GM18511 (cell line): Measurements from ENCODE around the gene IDH3B.

Source experiments
- ATAC-seq: cut with Tn5 transposase; IDR thresholded peaks from one replicate; pipeline ENCODE4 v1.9.1; 2021; ENCODE audit warnings: mild to moderate bottlenecking, moderate library complexity; ENCODE audit not compliant: unreplicated experiment

The IDH3B gene

DNA sequence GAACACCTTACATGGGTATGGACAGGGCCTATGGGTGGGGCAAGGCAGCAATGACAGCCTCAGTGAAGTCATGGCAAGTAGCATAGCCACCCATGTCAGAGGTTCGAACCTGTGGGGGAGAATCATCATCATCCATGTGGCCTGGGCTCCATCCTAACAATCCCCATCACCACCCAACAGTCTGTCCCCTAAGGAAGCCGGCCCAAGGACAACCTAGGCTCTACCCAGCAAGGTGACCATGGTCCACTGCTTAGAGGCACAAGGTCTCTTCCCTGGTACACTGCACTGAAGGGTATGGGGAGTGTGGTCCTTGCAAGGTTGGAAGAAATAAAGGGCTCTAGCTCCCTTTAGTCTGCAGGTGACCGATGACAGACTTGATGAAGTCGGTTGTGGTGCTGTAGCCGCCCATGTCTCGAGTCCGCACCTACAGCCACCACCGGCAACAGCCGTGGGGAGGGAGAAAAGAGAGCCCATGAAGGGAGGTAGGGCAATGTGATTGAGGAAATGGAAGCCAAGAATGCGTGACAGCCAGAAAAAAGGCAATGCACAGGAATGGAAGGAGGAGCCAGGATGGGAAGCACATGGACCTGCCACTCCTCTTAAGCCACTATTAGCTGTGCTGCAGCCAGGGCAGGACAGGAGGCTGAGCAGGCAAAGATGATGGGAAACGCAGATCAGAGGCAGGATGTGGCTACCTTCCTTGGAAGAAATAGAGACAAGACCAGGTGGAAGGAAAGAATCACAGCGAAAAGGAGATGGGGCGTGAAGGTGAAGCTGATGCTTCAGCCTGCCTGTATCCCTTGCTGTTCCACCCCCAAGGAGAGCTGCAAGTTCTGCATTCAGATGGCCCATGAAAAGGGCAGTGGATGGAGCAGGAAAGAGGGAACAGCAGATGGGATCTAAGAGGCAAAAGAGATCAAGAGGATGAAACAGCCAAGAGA is 5.3 kb downstream of the IDH3B start:
- ATAC-seq = no peak

- no peak for ATAC-seq
These were observed 6.3 kb downstream of the IDH3B start for GRCh38 chr20:2657674-2658073.

GRCh38 chr20:2657241-2657640 is 6.8 kb downstream of the IDH3B start:
- no peak for ATAC-seq

GRCh38 chr20:2656471-2657117 is 7.4 kb downstream of the IDH3B start:
- no peak for ATAC-seq

GRCh38 chr20:2655331-2656116 is 8.5 kb downstream of the IDH3B start:
- no peak for ATAC-seq

DNA sequence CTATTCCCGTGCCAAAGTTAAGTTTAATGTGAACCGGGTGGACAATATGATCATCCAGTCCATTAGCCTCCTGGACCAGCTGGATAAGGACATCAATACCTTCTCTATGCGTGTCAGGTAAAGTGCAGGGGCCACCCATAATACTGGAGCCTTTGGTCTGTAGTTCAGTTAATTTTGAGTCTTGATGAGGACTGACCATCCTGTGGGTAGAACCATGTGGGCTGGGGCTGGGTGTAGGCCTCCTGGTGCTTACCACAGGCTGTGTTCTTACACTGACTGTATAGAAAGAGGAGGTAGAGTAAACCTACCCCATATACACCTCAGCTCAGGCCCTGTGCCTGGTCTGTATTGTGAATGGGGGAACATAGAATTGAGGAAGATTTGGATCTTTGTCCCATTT is 9.2 kb downstream of the IDH3B start:
- ATAC-seq = no peak

GRCh38 chr20:2654384-2654822 is 9.6 kb downstream of the IDH3B start:
- ATAC-seq = no peak

GRCh38 chr20:2653556-2654383 is 10.2 kb downstream of the IDH3B start:
- ATAC-seq = no peak

DNA sequence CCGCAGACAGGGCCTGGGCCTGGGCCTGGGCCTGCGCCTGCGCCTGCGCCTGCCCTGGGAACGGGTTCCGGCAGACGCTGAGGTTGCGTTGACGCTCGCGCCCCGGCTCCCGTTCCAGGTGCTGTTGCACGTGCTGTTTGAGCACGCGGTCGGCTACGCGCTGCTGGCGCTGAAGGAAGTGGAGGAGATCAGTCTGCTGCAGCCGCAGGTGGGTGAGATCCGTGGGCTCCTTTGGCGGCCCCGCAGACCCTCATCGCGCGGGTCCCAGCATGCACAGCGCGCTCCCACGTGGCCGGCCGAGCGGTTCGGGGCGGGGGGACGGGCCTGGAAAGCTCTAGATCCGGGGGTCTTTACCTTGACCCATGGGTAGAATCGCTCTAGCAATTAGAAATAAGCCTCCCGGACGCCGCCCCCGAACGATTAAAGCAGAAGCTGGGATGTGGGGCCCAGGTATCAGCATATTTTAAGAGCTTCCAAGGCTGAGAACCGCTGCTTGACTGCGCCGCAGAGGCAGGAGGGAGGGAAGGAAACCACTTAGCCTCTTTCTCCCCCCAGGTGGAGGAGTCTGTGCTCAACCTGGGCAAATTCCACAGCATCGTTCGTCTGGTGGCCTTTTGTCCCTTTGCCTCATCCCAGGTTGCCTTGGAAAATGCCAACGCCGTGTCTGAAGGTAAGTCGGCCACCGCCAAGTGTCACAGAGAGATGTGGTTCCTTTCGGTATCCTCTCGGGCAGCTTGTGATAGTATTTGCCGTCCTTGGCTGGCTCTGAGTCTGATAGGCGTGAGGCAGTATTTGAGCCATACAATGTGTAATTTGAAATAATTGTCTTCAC is 11.1 kb downstream of the IDH3B start:
- ATAC-seq = peak; percentile 48

GRCh38 chr20:2651772-2652723 is 12.0 kb downstream of the IDH3B start, which contains the start of gene NOP56:
NOP56 (plus strand) TSS chr20:2652632; CDS start chr20:2652661, 29 bp downstream.
- ATAC-seq = peak; percentile 89

DNA sequence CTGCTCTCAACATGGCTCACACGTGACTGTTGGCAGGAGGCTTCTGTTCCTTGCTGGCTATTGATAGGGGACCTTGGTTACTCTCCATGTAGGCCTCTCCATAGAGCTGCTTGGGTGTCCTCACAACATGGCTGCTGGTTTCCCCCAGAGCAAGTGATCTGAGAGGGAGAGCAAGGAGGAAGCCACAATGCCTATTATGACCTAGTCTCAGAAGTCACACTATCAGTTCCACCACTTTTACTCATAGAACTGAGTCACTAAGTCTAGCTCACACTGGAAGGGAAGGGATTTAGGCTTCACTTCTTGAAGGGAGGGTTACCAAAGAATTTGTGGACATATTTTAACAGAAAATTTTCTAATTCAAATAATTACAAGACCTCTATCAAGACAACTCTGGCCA is 20.3 kb downstream of the IDH3B start:
- ATAC-seq = no peak

- ATAC-seq = no peak
These were observed 23.1 kb downstream of the IDH3B start for GRCh38 chr20:2640899-2641298.

DNA sequence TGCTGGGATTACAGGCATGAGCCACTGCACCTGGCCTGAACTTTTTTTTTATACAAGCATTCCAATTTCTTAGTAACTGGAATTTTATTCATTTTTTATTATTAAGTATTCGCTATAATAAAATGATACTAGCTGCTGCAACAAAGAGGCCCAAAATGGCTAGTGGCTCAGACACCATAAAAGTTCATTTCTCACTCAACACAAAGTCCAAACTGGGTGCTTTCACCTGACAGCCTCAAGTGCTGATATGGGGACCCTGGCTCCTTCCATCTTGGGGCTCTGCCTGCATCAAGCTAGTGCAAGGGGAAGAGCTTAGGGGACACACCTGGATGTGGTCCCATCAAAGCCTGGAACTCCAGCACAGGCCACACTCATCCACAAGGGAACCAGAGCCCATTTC is 23.8 kb downstream of the IDH3B start:
- no peak for ATAC-seq

DNA sequence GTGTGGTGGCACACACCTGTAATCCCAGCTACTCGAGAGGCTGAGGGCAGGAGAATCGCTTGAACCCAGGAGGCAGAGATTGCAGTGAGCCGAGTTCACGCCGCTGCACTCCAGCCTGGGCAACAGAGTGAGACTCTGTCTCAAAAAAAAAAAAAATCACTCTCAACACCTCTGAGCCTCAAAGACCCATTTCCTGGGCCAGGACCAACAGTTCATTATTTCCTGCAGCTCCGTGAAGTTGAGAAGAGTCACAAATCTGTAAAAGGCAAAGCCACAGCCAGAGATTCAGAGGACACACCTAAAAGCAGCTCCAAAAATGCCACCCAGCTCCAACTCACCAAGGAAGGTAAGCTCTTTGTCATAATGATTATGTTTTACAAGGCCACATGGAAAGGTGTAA is 26.8 kb downstream of the IDH3B start:
- ATAC-seq = no peak

DNA sequence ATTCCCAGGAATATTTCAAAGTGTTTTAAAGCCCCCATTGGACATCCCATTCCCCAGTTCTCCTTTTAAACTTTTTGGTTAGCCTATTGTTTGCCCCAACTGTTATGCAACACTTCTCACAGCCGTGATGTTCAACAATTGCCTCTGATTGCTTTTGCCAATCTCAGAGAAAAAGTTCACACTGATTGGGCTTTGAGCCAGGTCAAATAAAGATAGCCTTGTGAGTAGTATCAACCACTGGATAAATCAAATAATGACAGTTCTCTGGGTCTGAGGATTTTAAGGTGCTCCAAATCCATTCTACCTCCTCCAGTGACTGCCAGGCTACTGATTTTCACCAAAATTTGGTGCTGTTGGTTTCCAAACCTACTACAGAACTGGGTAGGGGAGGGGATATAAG is 30.6 kb downstream of the IDH3B start:
- no peak for ATAC-seq

DNA sequence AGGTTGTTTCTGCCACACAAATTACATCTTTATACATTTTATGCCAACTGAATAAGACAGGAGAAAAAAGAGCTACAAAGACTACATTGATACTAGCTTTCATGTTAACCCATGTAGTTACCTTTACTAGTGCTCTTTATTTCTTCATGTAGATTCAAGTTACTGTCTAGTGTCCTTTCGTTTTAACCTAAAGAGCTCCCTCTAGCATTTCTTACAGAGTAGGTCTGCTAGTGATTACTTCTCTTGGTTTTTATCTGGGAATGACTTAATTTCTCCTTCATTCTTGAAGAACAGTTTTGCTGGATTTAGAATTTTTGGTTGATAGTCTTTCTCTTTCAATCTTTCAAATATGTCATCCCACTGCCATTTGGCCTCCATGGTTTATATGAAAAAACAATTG is 32.8 kb downstream of the IDH3B start:
- no peak for ATAC-seq

GRCh38 chr20:2626853-2627541 is 37.0 kb downstream of the IDH3B start:
- no peak for ATAC-seq

DNA sequence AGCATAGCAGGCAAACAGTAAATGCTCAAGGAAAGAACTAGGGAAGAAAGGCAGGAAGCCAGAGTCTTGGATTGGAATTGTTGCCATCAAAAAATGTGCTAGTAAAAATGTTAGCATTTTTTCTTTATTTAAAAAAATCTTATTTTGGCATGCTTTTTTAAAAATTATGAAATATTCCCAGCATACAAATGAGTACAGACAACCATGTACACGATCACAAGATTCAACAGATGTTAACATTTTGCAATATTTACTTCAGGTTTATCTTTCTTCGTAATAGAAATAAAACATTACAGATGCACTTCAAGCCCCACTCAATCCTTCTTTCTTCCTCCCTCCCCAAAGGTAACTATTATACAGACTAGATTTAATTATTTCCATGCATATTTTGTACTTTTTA is 39.0 kb downstream of the IDH3B start:
- no peak for ATAC-seq
